Fibroblast of mammary gland (primary cell): ENCODE measurements around the gene MARVELD1.

Experiments
- DNase-seq: peaks from one replicate; pipeline ENCODE4 v3.0.0-alpha.2; 2010; ENCODE audit warnings: low read depth
- H3K4me3 ChIP-seq: 2 replicates; pipeline ENCODE4 v1.5.1; 2011; ENCODE audit warnings: low read depth, mild to moderate bottlenecking, low read length, moderate library complexity; ENCODE audit not compliant: control insufficient read depth
- CTCF ChIP-seq: conservative IDR thresholded peaks from 2 replicates; pipeline ENCODE4 v1.5.1; 2011; ENCODE audit warnings: low read depth, low read length, inconsistent platforms; ENCODE audit not compliant: control insufficient read depth, insufficient read depth

The MARVELD1 gene

GRCh38 chr10:97701438-97702069, 12.0 kb upstream of the MARVELD1 start:
- DNase-seq: peak; percentile 81
- peak; percentile 97 for TF ChIP-seq CTCF
- H3K4me3 ChIP-seq: no peak overlapping the region

DNA sequence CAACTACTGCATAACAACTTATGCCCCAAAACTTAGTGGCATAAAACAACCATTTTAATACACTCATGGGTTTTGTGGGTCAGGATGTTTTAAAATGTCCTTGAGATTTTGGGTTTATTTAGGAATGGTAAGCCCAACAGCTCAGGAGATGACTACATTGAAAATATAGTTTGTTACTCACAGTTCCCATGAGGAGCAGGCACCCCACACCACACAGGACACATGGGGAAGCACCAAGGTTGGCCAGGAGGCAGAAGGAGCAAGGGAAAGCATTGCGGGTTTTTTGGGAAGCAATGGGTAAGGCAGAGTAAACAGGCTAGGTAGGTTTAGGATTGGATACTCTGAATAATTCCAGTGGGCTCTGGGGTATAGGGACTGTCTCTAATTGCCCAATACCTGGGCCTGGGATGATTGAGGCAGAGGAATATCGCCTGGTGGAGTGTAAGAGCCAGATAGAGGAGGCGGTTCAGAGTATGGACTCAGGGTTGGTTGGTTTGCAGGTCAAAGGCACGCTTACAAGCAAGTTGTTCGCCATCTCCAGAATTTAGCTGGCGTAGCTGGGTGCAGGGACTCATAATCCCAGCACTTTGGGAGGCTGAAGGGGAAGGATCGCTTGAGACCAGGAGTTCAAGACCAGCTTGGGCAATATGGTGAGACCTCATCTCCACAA, 10.0 kb upstream of the MARVELD1 start:
- TF ChIP-seq CTCF: no peak
- DNase-seq: no peak
- H3K4me3 ChIP-seq: no peak overlapping the region

DNA sequence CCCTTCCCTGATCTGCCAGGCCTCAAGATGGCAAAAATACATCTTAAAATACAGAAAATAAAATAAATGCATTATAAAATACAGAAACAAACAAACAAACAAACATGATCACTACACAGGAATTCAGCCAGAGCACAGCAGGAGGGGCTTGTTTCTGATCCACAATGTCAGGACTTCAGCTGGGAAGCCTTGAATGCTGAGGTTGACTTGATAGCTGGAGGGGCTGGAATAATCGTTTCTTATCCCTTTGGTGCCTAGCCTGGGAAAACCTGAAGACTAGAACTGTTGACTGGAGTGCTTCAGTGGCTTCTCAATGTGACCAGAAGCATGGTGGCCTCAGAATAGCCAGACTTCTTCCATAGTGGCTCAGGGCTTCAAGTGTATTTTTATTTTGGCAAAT, 9.2 kb upstream of the MARVELD1 start:
- H3K4me3 ChIP-seq: no peak overlapping the region
- no peak for DNase-seq
- TF ChIP-seq CTCF: no peak

DNA sequence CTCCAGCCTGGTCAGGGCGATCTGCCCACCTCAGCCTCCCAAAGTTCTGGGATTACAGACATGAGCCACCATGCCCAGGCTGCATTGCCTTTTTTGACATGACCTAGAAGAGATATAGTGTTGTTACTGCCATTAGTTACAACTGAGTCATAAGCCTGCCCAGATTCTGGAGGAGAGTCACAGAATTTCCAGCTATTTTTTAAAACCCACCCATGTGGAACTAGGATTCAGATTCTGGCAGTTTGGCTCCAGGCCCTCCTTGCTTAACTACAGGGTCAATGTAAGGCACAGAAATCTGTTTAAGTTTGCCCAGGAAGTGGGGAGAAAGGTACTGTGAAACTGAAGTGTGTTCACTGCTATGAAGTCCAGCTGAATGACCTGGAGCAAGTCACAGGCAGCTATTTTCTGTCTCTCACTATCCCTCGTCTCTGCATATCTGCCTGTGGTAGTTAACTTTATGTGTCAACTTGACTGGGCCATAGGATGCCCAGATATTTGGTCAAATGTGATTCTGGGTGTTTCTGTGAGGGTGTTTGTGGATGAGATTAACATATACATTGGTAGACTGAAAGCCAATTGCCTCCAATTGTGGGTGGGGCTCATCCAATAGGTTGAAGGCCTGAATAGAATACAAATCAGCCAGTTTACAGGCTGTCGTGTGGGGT, 8.4 kb upstream of the MARVELD1 start:
- no peak overlapping the region for H3K4me3 ChIP-seq
- no peak for TF ChIP-seq CTCF
- DNase-seq: peak; percentile 30

- DNase-seq: no peak
- no peak for TF ChIP-seq CTCF
- H3K4me3 ChIP-seq: no peak overlapping the region
These were observed 6.2 kb upstream of the MARVELD1 start for GRCh38 chr10:97707134-97707861.

DNA sequence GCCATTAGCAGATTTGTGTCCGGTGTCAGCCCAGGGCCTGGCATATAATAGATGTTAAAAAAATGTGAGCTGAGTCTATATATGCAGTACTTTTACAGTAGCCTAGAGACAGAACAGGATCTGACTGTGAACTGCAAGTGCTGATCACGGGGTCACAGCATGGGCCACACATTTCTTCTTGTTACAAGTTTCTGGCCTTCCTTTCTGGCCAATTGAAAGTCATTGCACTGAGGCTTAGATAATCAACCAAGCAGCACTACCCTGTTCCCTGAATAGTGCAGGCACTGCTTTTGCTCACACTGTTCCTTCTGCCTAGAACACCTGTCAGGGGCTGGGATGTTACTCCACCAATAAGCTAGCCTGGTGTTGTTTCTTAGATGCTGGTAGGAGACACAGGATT, 5.4 kb upstream of the MARVELD1 start:
- H3K4me3 ChIP-seq: no peak overlapping the region
- no peak for DNase-seq
- no peak for TF ChIP-seq CTCF
